Endothelial cell of umbilical vein (primary cell): ENCODE measurements around the gene ZNF618. TPM values are rescaled to one million over a fixed set of nuclear protein-coding genes. Genes with fewer than 3 reads are reported as not detected.

Experiments used
- BruUV-seq: library from RNA; stranded (reverse); fragments of 400-500 nt; replicated peaks from 2 replicates; lab custom pipeline; 2021; lab: Mats Ljungman, UMichigan
- CTCF ChIA-PET: fragments of 300-600, 350-600 bp; sonication (Branson Sonifier 250); formaldehyde crosslinking; loops from one replicate; lab custom pipeline; 2021; ENCODE audit warnings: antibody characterized with exemption, inconsistent platforms; lab: Charles Lee
- POLR2A ChIA-PET: fragments of 300-600, 350-600 bp; sonication (Branson Sonifier 250); formaldehyde crosslinking; loops from one replicate; lab custom pipeline; 2021; ENCODE audit warnings: antibody characterized with exemption, inconsistent platforms; lab: Charles Lee
- DNase-seq: peaks from one replicate; pipeline ENCODE4 v3.0.0-alpha.2; 2011; ENCODE audit warnings: low read depth, low spot score
- FAIRE-seq: peaks from 2 replicates; lab custom pipeline; 2011; peaks lifted over from hg19 to GRCh38; lab: Jason Lieb, UNC
- H2AFZ ChIP-seq: 2 replicates; pipeline ENCODE4 v1.6.0; 2012; ENCODE audit warnings: low read depth, low read length, control low read depth, inconsistent platforms
- H3K27ac ChIP-seq: 2 replicates; pipeline ENCODE4 v1.5.1; 2011; ENCODE audit warnings: low read depth, mild to moderate bottlenecking, control low read depth, low read length, moderate library complexity; ENCODE audit not compliant: insufficient read depth
- H3K27me3 ChIP-seq, 2 experiments: 2 replicates each; pipeline versions ENCODE4 v1.6.0 to v1.6.1; 2011; ENCODE audit warnings: low read length in 2 of 2, mixed read lengths in 1 of 2; ENCODE audit not compliant: control insufficient read depth in 2 of 2, insufficient read depth in 2 of 2
- H3K36me3 ChIP-seq, 2 experiments: 2 replicates in 1 of 2; 3 replicates in 1 of 2; pipeline ENCODE4 v1.5.1; 2011; ENCODE audit warnings: low read length in 2 of 2, mild to moderate bottlenecking in 1 of 2, moderate library complexity in 1 of 2; ENCODE audit not compliant: control insufficient read depth in 2 of 2, insufficient read depth in 2 of 2; ENCODE audit errors: extremely low read depth in 1 of 2
- H3K4me1 ChIP-seq: 3 replicates; pipeline ENCODE4 v1.5.1; 2011; ENCODE audit warnings: mild to moderate bottlenecking, low read length; ENCODE audit not compliant: control insufficient read depth, insufficient read depth; ENCODE audit errors: extremely low read depth
- H3K4me2 ChIP-seq: 2 replicates; pipeline ENCODE4 v1.6.1; 2011; ENCODE audit warnings: low read length, control low read depth, mixed read lengths; ENCODE audit not compliant: insufficient read depth
- H3K4me3 ChIP-seq, 3 experiments: fragments of 200-600 bp in 1 of 3; sonication (generic), shearing (Covaris generic) in 1 of 3; replicated peaks in 1 of 3; 2 replicates each; pipeline ENCODE4 v1.5.1; 2011 to 2016; ENCODE audit warnings: control low read depth in 3 of 3, low read length in 3 of 3, mild to moderate bottlenecking in 2 of 3, inconsistent platforms in 1 of 3, low read depth in 1 of 3, moderate library complexity in 1 of 3; ENCODE audit not compliant: insufficient read depth in 1 of 3
- H3K79me2 ChIP-seq: 2 replicates; pipeline ENCODE4 v1.6.0; 2012; ENCODE audit warnings: low read length, inconsistent platforms; ENCODE audit not compliant: control insufficient read depth, insufficient read depth
- H3K9ac ChIP-seq: replicated peaks from 2 replicates; pipeline ENCODE3; 2011; ENCODE audit warnings: low read length, control low read depth; ENCODE audit not compliant: insufficient read depth; ENCODE audit errors: extremely low read depth
- H3K9me1 ChIP-seq: replicated peaks from 3 replicates; pipeline ENCODE4 v1.6.0; 2011; ENCODE audit warnings: mild to moderate bottlenecking, low read length; ENCODE audit not compliant: control insufficient read depth, insufficient read depth; ENCODE audit errors: extremely low read depth
- H3K9me3 ChIP-seq: replicated peaks from 2 replicates; pipeline ENCODE4 v1.5.1; 2012; ENCODE audit warnings: low read length, inconsistent platforms; ENCODE audit not compliant: control insufficient read depth, insufficient read depth
- H4K20me1 ChIP-seq: replicated peaks from 2 replicates; pipeline ENCODE3; 2011; ENCODE audit warnings: mild to moderate bottlenecking, low read length; ENCODE audit not compliant: control insufficient read depth, insufficient read depth; ENCODE audit errors: extremely low read depth
- CTCF ChIP-seq, 2 donors: IDR thresholded peaks; 1 replicate in 1 of 2; 2 replicates in 1 of 2; pipeline ENCODE4 v1.5.1; 2011; ENCODE audit warnings: low read length in 2 of 2, mild to moderate bottlenecking in 2 of 2, moderate library complexity in 2 of 2, control low read depth in 1 of 2, inconsistent platforms in 1 of 2, low read depth in 1 of 2; ENCODE audit not compliant: insufficient read depth in 1 of 2; ENCODE audit errors: extremely low read depth in 1 of 2
- EZH2 ChIP-seq: IDR thresholded peaks from 2 replicates; pipeline ENCODE4 v1.6.1; 2012; ENCODE audit warnings: borderline replicate concordance, low read depth, mild to moderate bottlenecking, moderate library complexity, low read length, inconsistent platforms; ENCODE audit not compliant: severe bottlenecking
- FOS ChIP-seq: IDR thresholded peaks from 2 replicates; pipeline ENCODE4 v1.6.1; 2011; ENCODE audit warnings: mild to moderate bottlenecking, low read length, moderate library complexity, borderline replicate concordance; ENCODE audit not compliant: insufficient read depth
- JUN ChIP-seq: IDR thresholded peaks from 2 replicates; pipeline ENCODE4 v1.6.1; 2011; ENCODE audit warnings: borderline replicate concordance, low read depth; ENCODE audit not compliant: insufficient read length, insufficient read depth
- MYC ChIP-seq: IDR thresholded peaks from one replicate; pipeline ENCODE4 v1.6.1; 2011; ENCODE audit warnings: mild to moderate bottlenecking, low read depth, low read length
- POLR2AphosphoS5 ChIP-seq: IDR thresholded peaks from 2 replicates; pipeline ENCODE4 v1.6.1; 2012; ENCODE audit warnings: low read depth, mild to moderate bottlenecking, control low read depth, low read length, moderate library complexity; ENCODE audit not compliant: insufficient read depth
- dilution Hi-C: fragments of 300-500 bp; cut with MboI; formaldehyde crosslinking; loops from one replicate; pipeline ENCODE4 v1.15.0; 2019; ENCODE audit warnings: low sequenced_read_pairs; ENCODE audit not compliant: extremely low pct_ligation_motif_present
- intact Hi-C: fragments of 100-400 bp; cut with micrococcal nuclease; formaldehyde crosslinking; loops from one replicate; pipeline ENCODE4 v1.10.0; 2022
- polyA plus RNA-seq, 4 experiments: library from polyadenylated mRNA; depleted of rRNA in 3 of 4; stranded (reverse) in 3 of 4; unstranded in 1 of 4; fragments of >200 nt; gene quantifications; 2 replicates each; pipeline versions ENCODE4 v1.2.1 to v1.2.3, GENCODE V29; 2011 to 2012; ENCODE audit warnings: missing spikeins in 1 of 4
- total RNA-seq: library from RNA; stranded (reverse); gene quantifications from 2 replicates; pipeline ENCODE4 v1.2.3, GENCODE V29; 2021

Gene ZNF618
- total and polyA plus RNA-seq, 2 donors (not counting 3 experiments of a cell fraction or from before 2014, with no cell fraction given), result 22.6 to 80.3 TPM

- TF ChIP-seq EZH2 (no peak), CTCF (IDR thresholded peaks at IDR 0.05; ENCODE audit: extremely low read depth in 1 of 2, insufficient read depth in 1 of 2, low read depth in 1 of 2, low read length in 2 of 2) (no peak), POLR2AphosphoS5 (no peak), JUN (no peak), MYC (no peak), FOS (no peak)
- no peak overlapping the region for H3K4me3 ChIP-seq
- H3K27ac ChIP-seq, result no peak overlapping the region
- no peak overlapping the region for H3K4me2 ChIP-seq
- DNase-seq (no peak), FAIRE-seq (no peak)
- H3K27me3 ChIP-seq, result peaks cover 8 to 16% of the 10 kb centered on the region in 2 experiments
- H3K9me3 ChIP-seq, result no peaks in the 10 kb centered on the region
- dilution Hi-C loops, result no loop called here
- intact Hi-C loops, result no loop called here
- POLR2A ChIA-PET, result no interaction called here
- H2AFZ ChIP-seq, result no peak overlapping the region
- no peaks in the 10 kb centered on the region for H4K20me1 ChIP-seq
- H3K9ac ChIP-seq, result no peak overlapping the region
- no peaks in the 10 kb centered on the region for H3K36me3 ChIP-seq
- no TSS peak for BruUV-seq
- H3K4me1 ChIP-seq, result peaks cover 3% of the 10 kb centered on the region
- peaks cover 11% of the 10 kb centered on the region for H3K79me2 ChIP-seq
- no peaks in the 10 kb centered on the region for H3K9me1 ChIP-seq
- CTCF ChIA-PET, result interaction anchor here (0.8 to 1.6 kb wide), 3 partner anchors 12 to 65 kb away, joined by 3 to 4 read pairs (median 3); no protein-coding TSS in a partner anchor
These were observed 3.5 kb upstream of the ZNF618 start for GRCh38 chr9:113872485-113873143.
